ENCODE measurements around the gene NAT8L.

Gene NAT8L

DNA sequence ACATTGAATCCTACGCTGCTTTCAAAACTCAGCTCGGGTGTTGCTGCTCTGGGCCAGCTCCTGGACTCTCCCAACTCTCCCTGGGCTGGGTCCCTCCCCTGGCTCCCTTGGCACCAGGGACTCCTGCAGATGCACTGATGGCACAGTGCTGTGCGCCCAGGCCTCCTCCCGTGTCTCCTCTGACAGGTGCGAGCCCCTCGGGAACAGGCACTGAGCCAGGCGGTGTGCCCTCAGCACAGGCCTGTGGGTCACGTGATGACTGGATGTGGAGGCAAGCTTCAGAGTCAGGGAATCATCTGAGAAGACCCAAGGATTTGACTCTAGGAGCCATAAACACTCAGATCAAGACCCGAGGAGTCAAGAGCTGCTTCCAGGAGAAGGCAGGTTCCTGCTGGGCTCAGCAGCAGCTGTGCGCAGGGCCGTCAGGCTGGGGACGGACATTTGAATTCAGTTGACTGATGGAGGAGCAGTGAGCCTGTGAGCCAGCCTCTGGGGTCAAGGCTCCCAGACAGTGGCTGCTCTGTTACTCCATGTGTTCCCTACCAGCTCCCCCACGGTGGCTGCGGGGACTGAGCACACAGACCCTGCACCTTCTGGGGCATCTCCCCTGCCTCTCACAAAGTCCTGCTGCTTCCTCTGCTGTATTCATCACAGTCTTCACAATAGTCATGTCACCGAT is 33.0 kb downstream of the NAT8L start:
- in situ Hi-C loops (cut with MboI; ENCODE audit: low sequenced_read_pairs): no loop called here

DNA sequence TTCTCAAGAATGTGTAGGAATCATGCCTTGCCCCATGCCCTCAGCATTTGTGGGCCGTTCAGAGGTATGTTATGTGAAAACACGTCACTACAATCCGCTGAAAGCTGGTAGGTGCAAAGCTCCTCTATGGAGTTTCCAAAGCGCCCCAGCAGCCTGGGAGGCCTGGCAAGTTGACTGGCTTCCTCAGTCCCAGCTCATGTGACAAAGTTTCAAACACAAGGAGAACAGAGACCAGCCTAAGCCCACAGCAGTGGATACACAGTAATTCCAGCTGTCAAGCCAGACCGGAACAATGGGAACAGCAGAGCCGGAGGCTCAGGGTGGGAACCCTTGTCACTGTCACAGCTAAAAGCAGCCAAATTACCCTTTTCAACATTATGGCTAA is 33.5 kb downstream of the NAT8L start:
- in situ Hi-C loops (cut with MboI; ENCODE audit: low sequenced_read_pairs): no loop called here

DNA sequence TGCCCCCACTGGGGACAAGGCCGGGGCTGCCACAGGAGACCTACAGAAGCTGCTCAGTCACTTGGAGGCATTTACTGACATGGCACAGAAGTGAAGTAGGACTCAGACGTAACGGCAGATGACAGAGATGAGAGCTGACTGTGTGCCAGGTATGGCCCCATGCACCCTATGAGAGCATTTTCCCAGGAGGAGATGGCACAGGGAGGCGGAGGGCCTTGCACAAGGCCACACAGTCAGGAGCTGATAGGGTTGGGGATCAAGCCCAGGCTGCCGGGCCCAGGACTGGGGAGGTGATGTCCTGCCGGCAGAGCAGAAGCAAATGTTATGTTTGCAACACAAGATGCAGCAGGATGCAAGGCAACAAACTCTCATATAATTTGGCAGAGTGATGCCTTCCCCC is 34.1 kb downstream of the NAT8L start:
- in situ Hi-C loops (cut with MboI; ENCODE audit: low sequenced_read_pairs): no loop called here

DNA sequence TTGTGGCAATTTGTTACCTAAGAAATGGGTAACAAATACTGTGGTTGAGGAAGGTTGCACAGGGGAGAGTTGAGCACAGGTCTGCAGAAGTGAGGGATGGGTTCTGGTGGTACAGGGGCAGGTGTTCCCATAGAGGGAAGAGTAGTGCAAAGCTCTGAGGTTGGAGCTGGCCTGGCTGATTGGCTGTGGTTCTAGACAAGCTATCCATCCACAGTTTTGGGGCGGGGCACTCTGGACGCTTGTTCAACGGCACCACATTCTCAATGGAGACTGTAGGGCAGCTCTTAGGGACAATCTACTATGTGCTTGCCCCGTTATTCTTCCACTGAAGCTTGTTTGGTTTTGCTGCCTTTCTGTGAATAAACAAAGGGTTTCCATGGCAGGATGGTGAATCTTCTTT is 35.4 kb downstream of the NAT8L start:
- in situ Hi-C loops (cut with MboI; ENCODE audit: low sequenced_read_pairs): no loop called here

DNA sequence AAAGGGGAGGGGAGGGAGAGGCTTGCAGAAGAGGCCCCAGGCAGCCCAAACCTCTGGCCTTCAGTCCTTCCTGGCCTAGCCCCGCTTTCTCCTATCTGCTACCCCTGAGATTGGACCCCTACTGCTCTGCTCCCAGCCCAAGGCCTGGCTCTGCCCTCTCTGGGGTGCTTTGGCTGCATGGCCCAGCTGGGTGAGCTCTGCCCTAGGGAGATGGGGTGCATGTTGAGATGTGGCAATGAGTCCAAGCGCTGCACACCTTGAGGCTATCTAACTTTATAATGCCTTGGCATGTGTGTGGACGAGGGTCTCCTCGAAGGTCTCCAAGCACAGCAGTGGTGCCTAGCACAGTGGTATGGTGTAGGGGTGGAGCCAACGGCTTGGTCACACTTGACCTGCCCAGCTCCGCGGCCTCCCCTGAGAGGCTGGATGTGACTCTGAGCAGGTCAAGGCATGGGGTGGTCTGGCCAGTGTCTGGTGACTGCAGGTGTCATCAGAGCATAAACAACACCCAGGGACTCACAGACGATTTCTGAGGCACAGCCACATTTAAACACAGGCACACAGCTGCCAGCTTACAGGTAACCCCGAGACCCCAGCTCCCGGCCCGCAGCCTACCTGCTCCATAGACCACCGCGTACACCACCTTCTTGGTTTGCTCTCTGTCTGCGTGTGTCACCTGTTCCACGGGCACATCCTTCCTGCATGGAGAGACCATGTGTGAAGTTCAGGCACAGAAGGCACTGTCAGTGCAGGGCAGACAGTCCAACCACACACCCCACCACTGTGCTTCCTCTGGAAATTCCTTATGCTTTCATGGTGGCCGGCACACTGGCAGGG is 36.3 kb downstream of the NAT8L start:
- in situ Hi-C loops (cut with MboI; ENCODE audit: low sequenced_read_pairs): no loop called here

DNA sequence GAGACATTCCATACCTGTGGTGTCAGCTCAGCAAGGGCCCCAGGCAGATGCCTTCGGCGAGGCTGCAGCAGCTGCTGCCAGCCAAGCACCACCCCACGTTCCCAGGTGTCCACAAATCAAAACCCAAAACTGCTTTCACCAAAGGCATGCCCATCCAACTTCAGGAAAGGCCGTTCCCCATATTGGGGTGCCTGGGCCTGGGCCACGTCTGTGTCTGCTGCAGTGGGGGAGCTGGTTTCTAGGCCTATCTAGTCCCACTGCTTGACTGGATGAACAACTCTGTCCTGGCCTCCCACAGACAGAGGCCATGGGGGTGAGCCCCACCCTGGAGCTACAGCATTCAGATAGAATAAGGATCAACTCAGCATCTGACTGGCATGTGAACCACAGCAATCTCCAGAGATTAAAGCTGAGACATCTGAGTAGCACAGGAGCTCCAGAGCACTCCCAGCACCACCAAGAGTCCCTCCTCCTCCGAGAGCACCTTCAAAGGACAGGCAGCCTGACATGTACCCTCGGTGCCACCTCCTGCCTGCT is 37.0 kb downstream of the NAT8L start:
- in situ Hi-C loops (cut with MboI; ENCODE audit: low sequenced_read_pairs): no loop called here

DNA sequence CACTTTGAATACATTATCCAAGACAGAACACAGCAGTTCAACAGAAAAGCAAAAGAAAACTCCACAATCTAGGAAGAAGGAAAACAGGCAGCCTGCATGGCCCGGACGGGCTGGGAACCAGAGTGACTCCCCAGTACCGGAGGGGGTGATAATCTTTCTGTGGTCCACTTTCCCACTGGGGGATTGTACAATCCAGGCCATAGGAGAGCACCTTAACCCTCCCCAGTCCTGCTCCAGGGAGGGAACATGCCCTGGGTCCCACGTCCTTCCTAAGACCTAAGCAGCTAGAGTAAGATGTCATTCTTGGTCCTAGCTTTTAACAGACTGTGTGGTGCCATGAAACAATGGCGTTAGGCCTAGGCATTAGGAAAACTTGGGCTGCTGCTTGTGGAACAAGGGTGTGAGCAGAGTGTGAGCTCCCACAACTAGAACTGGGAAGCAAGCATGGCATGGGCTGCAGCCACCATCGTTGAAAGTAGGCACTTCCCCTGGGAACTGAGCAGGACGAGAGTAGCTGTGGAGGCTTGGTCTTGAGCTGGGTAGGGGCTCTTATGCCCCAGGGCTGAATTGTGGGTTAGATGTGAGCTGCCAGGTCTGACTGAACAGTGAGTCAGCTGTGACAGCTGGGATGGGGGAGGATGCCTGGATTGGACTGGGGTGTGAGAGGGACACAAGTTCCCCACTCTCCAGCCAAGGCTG is 42.4 kb downstream of the NAT8L start:
- in situ Hi-C loops (cut with MboI; ENCODE audit: low sequenced_read_pairs): no loop called here

DNA sequence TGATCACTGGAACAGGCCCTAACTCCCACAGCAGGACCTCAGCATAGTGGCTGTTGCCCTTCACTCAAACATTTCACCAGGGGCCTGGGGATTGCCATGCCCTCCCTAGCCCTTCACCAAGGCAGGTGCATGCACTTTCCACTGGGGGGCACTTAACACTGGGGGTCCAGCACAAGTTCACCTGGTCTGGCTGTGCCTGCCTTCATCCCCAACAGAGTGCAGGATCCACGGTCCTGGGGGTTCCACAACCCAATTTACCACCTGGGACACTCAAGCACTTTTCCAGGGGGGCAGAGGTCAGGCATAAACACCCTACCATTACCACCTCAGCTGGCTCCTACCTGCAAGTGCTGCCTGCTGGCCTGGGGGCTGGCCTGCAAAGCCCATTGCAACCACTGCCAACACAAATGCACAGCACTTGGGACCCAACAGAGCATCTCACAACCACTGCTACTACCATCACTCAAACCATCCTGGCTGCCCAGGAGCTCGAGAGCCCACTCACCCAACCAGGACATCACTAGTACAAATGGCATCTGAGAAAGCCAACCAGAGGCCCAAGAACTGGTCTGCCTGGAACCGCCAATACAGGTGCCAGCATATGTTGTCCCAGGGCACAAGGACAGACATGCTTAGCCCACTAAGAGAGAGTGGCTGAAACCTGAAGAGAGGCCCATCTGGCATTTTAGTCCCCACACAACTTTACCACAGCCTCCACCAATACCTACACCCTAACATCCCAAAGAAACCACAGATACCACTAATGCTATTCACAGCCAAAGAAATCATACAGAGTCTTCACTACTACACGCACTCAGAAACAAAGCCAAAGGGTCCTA is 43.1 kb downstream of the NAT8L start:
- in situ Hi-C loops (cut with MboI; ENCODE audit: low sequenced_read_pairs): no loop called here

DNA sequence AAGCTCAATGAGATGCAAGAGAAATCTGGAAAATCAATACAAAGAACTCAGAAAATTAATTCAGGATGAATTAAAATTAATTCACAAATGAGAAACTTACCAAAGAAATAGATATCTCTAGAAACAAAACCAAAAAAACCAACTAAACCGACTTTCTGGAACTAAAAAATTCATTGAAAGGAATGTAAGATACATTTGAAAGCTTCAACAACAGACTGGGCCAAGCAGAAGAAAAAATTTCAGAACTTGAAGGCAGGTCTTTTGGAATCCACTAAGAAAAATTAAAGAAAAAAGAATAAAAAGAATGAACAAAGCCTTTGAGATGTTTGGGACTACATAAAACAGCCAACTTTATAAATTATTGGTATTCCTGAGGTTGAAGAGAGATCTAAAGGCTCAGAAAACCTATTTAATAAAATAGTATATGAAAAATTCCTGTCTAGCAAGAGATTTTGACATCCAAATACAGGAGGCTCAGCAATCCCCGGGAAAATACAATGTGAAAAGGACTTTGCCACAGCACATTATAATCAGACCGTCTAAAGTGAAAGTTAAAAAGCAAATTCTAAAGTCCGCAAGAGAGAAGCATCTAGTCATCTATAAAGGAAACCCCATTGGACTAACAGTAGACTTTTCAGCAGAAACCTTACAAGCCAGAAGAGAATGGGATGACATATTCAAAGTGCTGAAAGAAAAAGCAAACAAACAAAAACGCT is 44.2 kb downstream of the NAT8L start:
- in situ Hi-C loops (cut with MboI; ENCODE audit: low sequenced_read_pairs): no loop called here

DNA sequence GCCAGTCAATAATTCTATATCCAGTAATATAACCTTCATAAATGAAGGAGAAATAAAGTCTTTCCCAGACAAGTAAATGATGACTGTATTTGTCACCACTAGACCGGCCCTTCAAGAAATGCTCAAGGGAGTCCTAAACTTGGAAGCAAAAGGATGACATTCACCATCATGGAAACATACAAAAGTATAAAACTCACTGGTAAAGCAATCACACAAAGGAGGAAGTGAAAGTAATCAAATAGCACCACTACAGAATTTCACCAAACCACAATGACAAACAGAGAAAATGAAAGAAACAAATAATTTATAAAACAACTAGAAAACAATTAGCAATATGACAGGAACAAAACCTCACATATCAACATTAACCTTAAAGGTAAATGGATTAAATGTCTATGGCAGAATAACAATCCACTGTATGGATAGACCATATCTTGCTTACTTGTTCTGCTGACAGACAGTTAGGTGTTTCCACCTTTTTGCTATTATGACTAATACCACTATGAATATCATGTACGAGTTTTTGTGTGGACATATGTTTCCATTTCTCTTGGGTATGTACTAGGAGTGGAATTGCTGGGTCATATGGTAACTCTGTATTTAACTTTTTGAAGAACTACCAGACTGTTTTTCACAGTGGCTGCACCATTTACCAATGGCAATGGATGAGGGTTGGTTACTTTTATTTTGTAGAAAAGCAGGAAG is 44.9 kb downstream of the NAT8L start:
- in situ Hi-C loops (cut with MboI; ENCODE audit: low sequenced_read_pairs): no loop called here

DNA sequence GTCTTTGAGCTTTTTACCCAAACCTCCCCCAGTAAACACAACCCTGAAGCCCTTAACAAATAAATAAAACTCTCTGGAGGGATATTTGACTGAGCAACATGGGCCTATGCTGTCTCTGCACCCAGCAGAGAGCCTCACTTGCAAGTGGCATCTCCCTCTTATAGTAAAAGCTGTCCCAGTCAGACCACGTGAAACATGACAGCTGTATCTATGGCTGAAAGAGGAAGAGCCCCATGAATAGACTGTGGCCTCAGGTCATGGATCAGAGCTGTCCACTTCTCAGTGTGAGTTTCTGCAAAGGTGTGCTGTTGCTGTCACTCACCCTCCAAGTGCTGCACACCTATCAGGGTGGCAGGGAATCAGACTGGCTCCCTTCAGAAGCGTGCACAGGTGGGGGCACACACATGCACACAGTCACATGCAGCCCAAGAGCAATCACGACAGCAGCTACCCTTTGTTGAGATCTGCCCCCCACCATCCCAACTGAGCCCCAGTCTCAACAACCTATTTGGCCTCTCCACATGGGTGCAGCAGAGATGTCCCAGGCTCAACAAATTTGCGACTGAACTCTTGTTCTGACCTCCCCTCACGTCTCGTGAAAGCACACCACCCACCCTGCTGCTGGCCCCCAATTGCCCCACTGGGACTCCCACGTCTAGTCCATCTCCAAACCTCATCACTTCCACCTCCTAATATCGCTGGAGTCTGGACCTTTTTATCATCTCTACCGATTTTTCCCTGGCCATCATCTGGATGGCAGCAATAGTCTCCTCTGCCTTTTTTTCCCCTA is 45.6 kb downstream of the NAT8L start:
- in situ Hi-C loops (cut with MboI; ENCODE audit: low sequenced_read_pairs): no loop called here

DNA sequence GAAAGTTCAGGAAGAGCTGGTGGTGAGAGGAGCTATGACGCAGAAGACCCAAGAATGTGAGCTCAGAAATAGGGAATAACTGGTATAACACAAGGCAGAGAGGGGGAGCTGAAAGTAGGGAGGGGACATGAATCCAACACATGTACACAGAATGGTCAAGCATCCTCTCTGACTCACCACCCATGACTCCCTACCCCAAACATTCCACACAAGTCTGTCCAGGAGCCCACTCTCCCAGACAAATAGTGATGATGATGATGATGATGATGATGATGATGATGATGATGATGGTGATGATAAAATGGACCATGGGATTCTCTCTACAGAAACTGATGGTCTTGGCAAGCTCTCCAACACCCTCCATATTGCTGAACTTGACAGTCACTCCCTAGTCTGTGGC is 46.4 kb downstream of the NAT8L start:
- in situ Hi-C loops (cut with MboI; ENCODE audit: low sequenced_read_pairs): no loop called here

DNA sequence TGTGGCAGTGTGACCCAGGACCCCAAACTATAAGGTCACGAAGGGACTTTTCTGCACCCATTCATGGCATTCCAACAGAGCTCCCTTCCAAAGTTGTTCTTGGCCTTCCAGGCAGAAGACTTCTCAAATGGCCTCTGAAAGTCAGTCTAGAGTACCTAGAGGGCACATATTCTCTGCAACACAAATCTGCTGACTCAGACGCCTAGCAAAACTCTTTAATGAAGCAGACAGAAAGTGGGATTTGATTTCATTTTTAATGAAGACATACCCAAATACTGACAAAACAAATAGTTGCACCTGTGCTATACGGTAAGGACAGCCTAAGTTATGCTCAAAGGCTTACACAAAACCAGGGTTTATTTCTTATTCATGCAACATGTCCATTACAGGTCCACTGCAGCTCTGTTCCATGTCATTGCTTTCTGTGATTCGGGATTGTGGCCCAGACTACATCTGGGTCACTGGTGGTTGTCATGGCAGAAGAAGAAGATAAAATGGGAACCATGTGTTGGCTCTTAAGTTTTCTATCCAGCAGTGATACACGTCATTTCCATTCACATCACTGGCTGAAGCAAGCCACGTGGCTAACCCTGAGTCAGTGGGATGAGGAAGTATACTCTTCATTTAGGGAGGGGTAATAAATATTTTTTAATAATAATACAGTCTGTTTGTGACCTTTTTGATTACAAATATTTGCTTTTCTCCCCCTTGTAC is 57.7 kb downstream of the NAT8L start:
- in situ Hi-C loops (cut with MboI; ENCODE audit: low sequenced_read_pairs): no loop called here

Measured in HL-60/S4 treated with retinoic acid at 250 ng/mL for 4 days and 3 days (cell line).